HG03066 (cell line): ENCODE results near the gene CDKL1.

ENCODE experiments used
- ATAC-seq: cut with Tn5 transposase; IDR thresholded peaks from one replicate; pipeline ENCODE4 v1.9.1; 2021; ENCODE audit warnings: low read depth; ENCODE audit not compliant: unreplicated experiment

Gene CDKL1

DNA sequence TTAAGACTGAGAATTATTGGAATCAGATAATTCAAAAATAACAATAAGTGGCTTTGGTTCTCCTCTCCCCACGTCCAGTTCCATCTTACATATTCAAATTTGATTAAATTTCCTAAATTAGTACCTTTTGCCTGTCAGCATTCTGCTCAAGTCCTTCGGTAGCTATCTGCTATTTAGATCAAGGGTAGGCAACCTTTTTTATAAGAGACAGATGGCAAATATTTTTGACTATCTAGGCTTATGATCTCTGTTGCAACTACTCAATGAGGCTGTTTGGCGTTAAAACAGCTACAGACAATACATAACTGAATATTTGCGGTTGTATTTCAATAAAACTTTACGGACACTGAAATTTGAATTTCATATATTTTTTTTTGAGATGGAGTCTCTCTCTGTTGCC, 106.4 kb downstream of the CDKL1 start:
- no peak for ATAC-seq

- ATAC-seq, result no peak
Observed at GRCh38 chr14:50288146-50288545, 108.5 kb downstream of the CDKL1 start.

- no peak for ATAC-seq
Observed at GRCh38 chr14:50285861-50286260, 110.8 kb downstream of the CDKL1 start.
